NCI-H345 (cell line): ENCODE results near the gene C5orf47.

Source experiments
- DNase-seq: peaks from one replicate; lab custom pipeline; 2025; lab: John Stamatoyannopoulos, UW

C5orf47 gene

GRCh38 chr5:174044466-174045254 lies 55.7 kb downstream of the C5orf47 start:
- DNase-seq: no peak

GRCh38 chr5:174045470-174046025 lies 56.6 kb downstream of the C5orf47 start, which contains the start of gene NSG2:
Gene NSG2, plus strand, starts transcription at chr5:174045706. Its CDS starts 1,050 bp downstream, at chr5:174046756.
- DNase-seq: peak; percentile 92

GRCh38 chr5:174046558-174046957 lies 57.6 kb downstream of the C5orf47 start:
- no peak for DNase-seq

GRCh38 chr5:174047472-174048099 lies 58.6 kb downstream of the C5orf47 start:
- DNase-seq: no peak

- no peak for DNase-seq
Observed at GRCh38 chr5:174052636-174053035, 63.7 kb downstream of the C5orf47 start.

GRCh38 chr5:174053905-174054304 lies 64.9 kb downstream of the C5orf47 start:
- DNase-seq: no peak
